GM12891 (cell line): ENCODE data around the gene WDPCP.

Experiments used
- POLR2A ChIP-seq: IDR thresholded peaks from 2 replicates; pipeline ENCODE4 v1.6.1; 2011; ENCODE audit warnings: low read depth, low read length, control low read depth
- POLR2AphosphoS5 ChIP-seq: IDR thresholded peaks from 2 replicates; pipeline ENCODE4 v1.6.1; 2011; ENCODE audit warnings: low read depth, low read length, control low read depth

GRCh38 chr2:63503818-63504217 lies 84.5 kb downstream of the WDPCP start:
- TF ChIP-seq POLR2A (no peak), POLR2AphosphoS5 (no peak)
